Spleen (tissue), 7 donors: ENCODE data around the gene KRT8.

Experiments
- POLR2A ChIP-seq, 3 donors: fragments of 450-650 bp; IDR thresholded peaks; one replicate each; pipeline ENCODE4 v1.5.1; 2017; ENCODE audit warnings: antibody characterized with exemption in 3 of 3, mild to moderate bottlenecking in 1 of 3
- TF ChIP-seq, protein P1 (sequence below), 11 experiments: fragments of 200-600 bp in 7 of 11; fragments of 450-650 bp in 4 of 11; sonication (generic) in 4 of 11; IDR thresholded peaks in 8 of 11; conservative IDR thresholded peaks in 3 of 11; 1 replicate in 7 of 11; 2 replicates in 4 of 11; pipeline versions ENCODE4 v1.4.0 to v1.8.0; 2016 to 2021; ENCODE audit warnings: antibody characterized with exemption in 11 of 11, inconsistent platforms in 4 of 11, mild to moderate bottlenecking in 1 of 11
- donor health status: DM: no; HTN: no; CAD: no; lungs with moderate emphysema.
- donor health status: DM: no; HTN: no; CAD: no.
- donor health status: DM: no; HTN: no; CAD: no.

DNA sequence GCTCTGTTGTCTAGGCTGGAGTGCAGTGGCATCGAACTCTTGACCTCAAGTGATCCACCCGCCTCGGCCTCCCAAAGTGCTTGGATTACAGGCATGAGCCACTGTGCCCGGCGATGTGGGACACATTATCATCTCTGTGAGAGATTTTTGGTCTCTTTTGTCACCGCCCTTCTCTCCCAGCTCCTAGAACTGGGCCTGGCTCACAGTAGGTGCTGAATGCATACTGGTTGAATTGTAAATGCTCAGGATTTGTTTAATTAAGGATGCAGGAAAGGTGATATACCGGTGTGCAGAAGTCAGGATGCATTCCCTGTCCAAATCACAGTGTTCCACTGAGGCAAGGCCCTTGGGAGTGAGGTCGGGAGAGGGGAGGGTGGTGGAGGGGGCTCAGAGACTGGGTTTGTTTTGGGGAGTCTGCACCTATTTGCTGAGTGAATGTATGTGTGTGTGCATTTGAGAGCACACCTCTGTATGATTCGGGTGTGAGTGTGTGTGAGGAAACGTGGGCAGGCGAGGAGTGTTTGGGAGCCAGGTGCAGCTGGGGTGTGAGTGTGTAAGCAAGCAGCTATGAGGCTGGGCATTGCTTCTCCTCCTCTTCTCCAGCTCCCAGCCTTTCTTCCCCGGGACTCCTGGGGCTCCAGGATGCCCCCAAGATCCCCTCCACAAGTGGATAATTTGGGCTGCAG is 43.0 kb upstream of the KRT8 start:
- TF ChIP-seq POLR2A (IDR thresholded peaks at IDR 0.05): no peak
- TF ChIP-seq, protein P1, sequence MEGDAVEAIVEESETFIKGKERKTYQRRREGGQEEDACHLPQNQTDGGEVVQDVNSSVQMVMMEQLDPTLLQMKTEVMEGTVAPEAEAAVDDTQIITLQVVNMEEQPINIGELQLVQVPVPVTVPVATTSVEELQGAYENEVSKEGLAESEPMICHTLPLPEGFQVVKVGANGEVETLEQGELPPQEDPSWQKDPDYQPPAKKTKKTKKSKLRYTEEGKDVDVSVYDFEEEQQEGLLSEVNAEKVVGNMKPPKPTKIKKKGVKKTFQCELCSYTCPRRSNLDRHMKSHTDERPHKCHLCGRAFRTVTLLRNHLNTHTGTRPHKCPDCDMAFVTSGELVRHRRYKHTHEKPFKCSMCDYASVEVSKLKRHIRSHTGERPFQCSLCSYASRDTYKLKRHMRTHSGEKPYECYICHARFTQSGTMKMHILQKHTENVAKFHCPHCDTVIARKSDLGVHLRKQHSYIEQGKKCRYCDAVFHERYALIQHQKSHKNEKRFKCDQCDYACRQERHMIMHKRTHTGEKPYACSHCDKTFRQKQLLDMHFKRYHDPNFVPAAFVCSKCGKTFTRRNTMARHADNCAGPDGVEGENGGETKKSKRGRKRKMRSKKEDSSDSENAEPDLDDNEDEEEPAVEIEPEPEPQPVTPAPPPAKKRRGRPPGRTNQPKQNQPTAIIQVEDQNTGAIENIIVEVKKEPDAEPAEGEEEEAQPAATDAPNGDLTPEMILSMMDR (IDR thresholded peaks at IDR 0.05 in 8 of 11, conservative IDR thresholded peaks at IDR 0.05 in 3 of 11): no peak
